Activated CD4-positive, alpha-beta T cell treated with anti-CD3 and anti-CD28 coated beads, Interleukin-2, amount 50 U/mL, for 4 hours (primary cell): ENCODE measurements around the gene NAALADL2.

Source experiments
- DNase-seq, 2 experiments: peaks; one replicate each; pipeline ENCODE4 v3.0.0-alpha.2; 2020

Gene NAALADL2

GRCh38 chr3:174891524-174892203 is 32.5 kb downstream of the NAALADL2 start:
- DNase-seq, result no peak

GRCh38 chr3:174907027-174907426 is 47.9 kb downstream of the NAALADL2 start:
- DNase-seq, result no peak

GRCh38 chr3:174907628-174908407 is 48.7 kb downstream of the NAALADL2 start:
- DNase-seq, result no peak

- no peak for DNase-seq
Measured at GRCh38 chr3:174931473-174932353, 72.6 kb downstream of the NAALADL2 start.

- no peak for DNase-seq
Measured at GRCh38 chr3:174936590-174936989, 77.5 kb downstream of the NAALADL2 start.

GRCh38 chr3:174937478-174937877 is 78.3 kb downstream of the NAALADL2 start:
- DNase-seq, result no peak

- no peak for DNase-seq
Measured at GRCh38 chr3:174938102-174938501, 79.0 kb downstream of the NAALADL2 start.

- no peak for DNase-seq
Measured at GRCh38 chr3:174940151-174940550, 81.0 kb downstream of the NAALADL2 start.

GRCh38 chr3:174945276-174945675 is 86.1 kb downstream of the NAALADL2 start:
- DNase-seq, result no peak

GRCh38 chr3:174945951-174946350 is 86.8 kb downstream of the NAALADL2 start:
- DNase-seq, result no peak

- DNase-seq, result no peak
Measured at GRCh38 chr3:174949523-174949922, 90.4 kb downstream of the NAALADL2 start.

GRCh38 chr3:174951034-174951433 is 91.9 kb downstream of the NAALADL2 start:
- DNase-seq, result no peak

- no peak for DNase-seq
Measured at GRCh38 chr3:174951498-174952005, 92.4 kb downstream of the NAALADL2 start.

- no peak for DNase-seq
Measured at GRCh38 chr3:174953068-174953467, 93.9 kb downstream of the NAALADL2 start.

GRCh38 chr3:174955513-174956016 is 96.4 kb downstream of the NAALADL2 start:
- DNase-seq, result no peak

- DNase-seq, result no peak
Measured at GRCh38 chr3:174957081-174957480, 97.9 kb downstream of the NAALADL2 start.

GRCh38 chr3:174957551-174958001 is 98.4 kb downstream of the NAALADL2 start:
- DNase-seq, result no peak

- no peak for DNase-seq
Measured at GRCh38 chr3:174958671-174959328, 99.7 kb downstream of the NAALADL2 start.

- DNase-seq, result no peak
Measured at GRCh38 chr3:174959556-174960065, 100.5 kb downstream of the NAALADL2 start.

- no peak for DNase-seq
Measured at GRCh38 chr3:174960898-174961297, 101.8 kb downstream of the NAALADL2 start.

- DNase-seq, result no peak
Measured at GRCh38 chr3:174973465-174973864, 114.3 kb downstream of the NAALADL2 start.

- no peak for DNase-seq
Measured at GRCh38 chr3:174986685-174987084, 127.6 kb downstream of the NAALADL2 start.
